Osteoblast (primary cell): Measurements from ENCODE around the gene PTPRN2. TPM values are rescaled to one million over a fixed set of nuclear protein-coding genes. Genes with fewer than 3 reads are reported as not detected.
"Not testable (repeated sequence)": the region's sequence is repeated elsewhere in the genome, so short reads cannot be mapped to it uniquely, and the experiment has no call there.

Experiments used
- DNase-seq: peaks from one replicate; pipeline ENCODE4 v3.0.0; 2011; ENCODE audit warnings: low spot score, mixed read lengths; ENCODE audit not compliant: insufficient read length; ENCODE audit errors: missing footprints
- H2AFZ ChIP-seq: 2 replicates; pipeline ENCODE4 v1.6.0; 2011; ENCODE audit warnings: mild to moderate bottlenecking, low read length
- H3K27ac ChIP-seq: 2 replicates; pipeline ENCODE4 v1.5.1; 2011; ENCODE audit warnings: mild to moderate bottlenecking, low read depth, low read length, moderate library complexity
- H3K27me3 ChIP-seq: 2 replicates; pipeline ENCODE4 v1.6.0; 2012; ENCODE audit warnings: mild to moderate bottlenecking, control low read depth, inconsistent platforms, low read length, moderate library complexity; ENCODE audit not compliant: insufficient read depth
- H3K36me3 ChIP-seq: 2 replicates; pipeline ENCODE4 v1.5.1; 2011; ENCODE audit warnings: mild to moderate bottlenecking, low read length, control low read depth, moderate library complexity; ENCODE audit not compliant: insufficient read depth
- H3K4me1 ChIP-seq: 2 replicates; pipeline ENCODE4 v1.5.1; 2011; ENCODE audit warnings: mild to moderate bottlenecking, low read length, control low read depth, moderate library complexity; ENCODE audit not compliant: insufficient read depth
- H3K4me2 ChIP-seq: 2 replicates; pipeline ENCODE4 v1.6.0; 2011; ENCODE audit warnings: mild to moderate bottlenecking, low read length; ENCODE audit not compliant: insufficient read depth
- H3K4me3 ChIP-seq: fragments of 200-600 bp; sonication (generic); 3 replicates; pipeline ENCODE4 v1.5.1; 2012; ENCODE audit warnings: mild to moderate bottlenecking, low read length, inconsistent platforms; ENCODE audit not compliant: insufficient read depth
- H3K79me2 ChIP-seq: 2 replicates; pipeline ENCODE4 v1.6.0; 2012; ENCODE audit warnings: mild to moderate bottlenecking, low read length, control low read depth, inconsistent platforms; ENCODE audit not compliant: insufficient read depth
- H3K9me3 ChIP-seq: 2 replicates; pipeline ENCODE4 v1.5.1; 2011; ENCODE audit warnings: low read depth, low read length, control low read depth
- H4K20me1 ChIP-seq: 2 replicates; pipeline ENCODE4 v1.6.0; 2012; ENCODE audit warnings: mild to moderate bottlenecking, low read length, control low read depth; ENCODE audit not compliant: insufficient read depth
- CTCF ChIP-seq: IDR thresholded peaks from 2 replicates; pipeline ENCODE4 v1.5.1; 2011; ENCODE audit warnings: mild to moderate bottlenecking, low read depth, low read length, moderate library complexity; ENCODE audit errors: extremely low read depth
- total RNA-seq: library from RNA; depleted of rRNA; stranded (reverse); fragments of >200 nt; gene quantifications from 2 replicates; pipeline ENCODE4 v1.2.3, GENCODE V29; 2012

Gene PTPRN2
- total RNA-seq, 1 donor: 0.36 TPM

GRCh38 chr7:158351481-158351880 is 236.1 kb downstream of the PTPRN2 start:
- Histone ChIP-seq H3K9me3 (peaks cover 2% of the 10 kb centered on the region), H3K4me3 (no peak overlapping the region), H3K4me1 (no peaks in the 10 kb centered on the region)

GRCh38 chr7:158351051-158351450 is 236.6 kb downstream of the PTPRN2 start:
- Histone ChIP-seq H3K36me3 (no peaks in the 10 kb centered on the region), H3K27ac (no peak overlapping the region), H3K27me3 (no peaks in the 10 kb centered on the region), H2AFZ (no peak overlapping the region), H3K4me1 (no peaks in the 10 kb centered on the region), H3K4me2 (no peak overlapping the region), H3K9me3 (peaks cover 2% of the 10 kb centered on the region), H3K79me2 (no peaks in the 10 kb centered on the region), H3K4me3 (no peak overlapping the region), H4K20me1 (no peaks in the 10 kb centered on the region)
- no peak for TF ChIP-seq CTCF
- DNase-seq: no peak

More at GRCh38 chr7:158351481-158351880, 236.1 kb downstream of the PTPRN2 start:
- Histone ChIP-seq H4K20me1 (no peaks in the 10 kb centered on the region), H3K27me3 (no peaks in the 10 kb centered on the region), H2AFZ (no peak overlapping the region), H3K27ac (no peak overlapping the region), H3K36me3 (no peaks in the 10 kb centered on the region), H3K79me2 (no peaks in the 10 kb centered on the region), H3K4me2 (no peak overlapping the region)
- TF ChIP-seq CTCF: no peak
- DNase-seq: peak; percentile 80

GRCh38 chr7:158350166-158350900 is 237.3 kb downstream of the PTPRN2 start:
- Histone ChIP-seq H3K36me3 (no peaks in the 10 kb centered on the region), H3K4me3 (no peak overlapping the region), H3K79me2 (no peaks in the 10 kb centered on the region), H3K27ac (no peak overlapping the region), H3K4me1 (no peaks in the 10 kb centered on the region), H3K4me2 (no peak overlapping the region), H3K27me3 (no peaks in the 10 kb centered on the region), H2AFZ (no peak overlapping the region), H4K20me1 (no peaks in the 10 kb centered on the region), H3K9me3 (peaks cover 2% of the 10 kb centered on the region)
- TF ChIP-seq CTCF: no peak
- DNase-seq: no peak

- H3K36me3 ChIP-seq: no peaks in the 10 kb centered on the region
- no peak for TF ChIP-seq CTCF
- H2AFZ ChIP-seq: no peak overlapping the region
- H4K20me1 ChIP-seq: no peaks in the 10 kb centered on the region
- H3K27me3 ChIP-seq: no peaks in the 10 kb centered on the region
- no peaks in the 10 kb centered on the region for H3K4me1 ChIP-seq
- no peak for DNase-seq
- H3K9me3 ChIP-seq: peaks cover 2% of the 10 kb centered on the region
- no peak overlapping the region for H3K27ac ChIP-seq
- H3K4me2 ChIP-seq: no peak overlapping the region
- no peak overlapping the region for H3K4me3 ChIP-seq
- no peaks in the 10 kb centered on the region for H3K79me2 ChIP-seq
These were observed 239.2 kb downstream of the PTPRN2 start for GRCh38 chr7:158348446-158348845.

- not testable (repeated sequence) for H3K79me2 ChIP-seq, H3K27ac ChIP-seq, H3K4me1 ChIP-seq, H4K20me1 ChIP-seq, H3K27me3 ChIP-seq, H3K9me3 ChIP-seq, H3K4me2 ChIP-seq, H2AFZ ChIP-seq, DNase-seq, H3K4me3 ChIP-seq, H3K36me3 ChIP-seq
These were observed 239.6 kb downstream of the PTPRN2 start for GRCh38 chr7:158348039-158348438.
